Measurements from ENCODE around the gene SH2B2. TPM values are rescaled to one million over a fixed set of nuclear protein-coding genes. Genes with fewer than 3 reads are reported as not detected.

Gene SH2B2
- total RNA-seq, 4 donors from 2014 or later = 3.3 to 7.5 (median 3.7) TPM

GRCh38 chr7:102268635-102269034, 18.0 kb upstream of the SH2B2 start:
- TF ChIP-seq CTCF (IDR thresholded peaks at IDR 0.05; ENCODE audit: low read depth) = no peak

GRCh38 chr7:102270178-102270887, 16.3 kb upstream of the SH2B2 start:
- no peak for TF ChIP-seq CTCF (IDR thresholded peaks at IDR 0.05; ENCODE audit: low read depth)

- TF ChIP-seq CTCF (IDR thresholded peaks at IDR 0.05; ENCODE audit: low read depth) = no peak
Measured at GRCh38 chr7:102271158-102271798, 15.4 kb upstream of the SH2B2 start.

- TF ChIP-seq CTCF (IDR thresholded peaks at IDR 0.05; ENCODE audit: low read depth) = no peak
Measured at GRCh38 chr7:102272075-102272916, 14.4 kb upstream of the SH2B2 start.

GRCh38 chr7:102272917-102273748, 13.5 kb upstream of the SH2B2 start:
- no peak for TF ChIP-seq CTCF (IDR thresholded peaks at IDR 0.05; ENCODE audit: low read depth)

- TF ChIP-seq CTCF (IDR thresholded peaks at IDR 0.05; ENCODE audit: low read depth) = no peak
Measured at GRCh38 chr7:102273749-102274712, 12.6 kb upstream of the SH2B2 start.

Measured in subcutaneous adipose tissue (tissue), 4 donors.